ENCODE results near the gene TMEM95. TPM values are rescaled to one million over a fixed set of nuclear protein-coding genes. Genes with fewer than 3 reads are reported as not detected.

Gene TMEM95
- total and polyA plus RNA-seq, 10 of the 15 experiments (the other 5 are each of a cell fraction or from before 2014, with no cell fraction given): 0.05 to 0.28 TPM; not detected in 8

- intact Hi-C loops (cut with micrococcal nuclease; ENCODE audit: unreplicated experiment) (no loop called here), in situ Hi-C loops (cut with MboI) (no loop called here)
- BruUV-seq (replicated peaks): no TSS peak
- Histone ChIP-seq H3K79me2 (ENCODE audit: control insufficient read depth, insufficient read depth, low read length) (peaks cover 30% of the 10 kb centered on the region), H3K27me3 (replicated peaks in 1 of 2; ENCODE audit: control insufficient read depth in 2 of 2, insufficient read depth in 2 of 2, low read length in 1 of 2) (no peaks in the 10 kb centered on the region), H2AFZ (ENCODE audit: control insufficient read depth, low read depth, low read length) (no peak overlapping the region), H3K9me3 (replicated peaks; ENCODE audit: control insufficient read depth, insufficient read depth, low read length) (no peaks in the 10 kb centered on the region), H3K27ac (ENCODE audit: control insufficient read depth, insufficient read depth) (no peak overlapping the region), H3K9ac (ENCODE audit: control insufficient read depth, insufficient read depth, low read length) (no peak overlapping the region), H3K4me1 (ENCODE audit: control insufficient read depth, insufficient read depth, low read length) (peaks cover 13% of the 10 kb centered on the region), H3K36me3 (ENCODE audit: control insufficient read depth in 2 of 2, insufficient read depth in 2 of 2, low read length in 1 of 2) (peaks cover 14 to 42% of the 10 kb centered on the region in 2 experiments), H4K20me1 (ENCODE audit: control insufficient read depth, insufficient read depth) (no peaks in the 10 kb centered on the region), H3K4me3 (no peak overlapping the region), H3K4me2 (ENCODE audit: control insufficient read depth, insufficient read depth) (no peak overlapping the region)
- SMC1A ChIA-PET (ENCODE audit: uncharacterized antibody, unreplicated experiment): interaction anchor here (4.5 kb wide), 1 partner anchor 11 kb away, joined by 18 read pairs; the partner anchor contains the start of gene NEURL4
- no peak for DNase-seq (ENCODE audit: low read depth, low spot score)
- WGBS (ENCODE audit: insufficient coverage, insufficient replicate concordance, low lambda C conversion rate, missing lambda C conversion rate): 94% methylated on average over 2 of the region's 2 CpGs
- TF ChIP-seq REST (IDR thresholded peaks at IDR 0.05; ENCODE audit: low read depth, low read length): no peak
- no peak for TF ChIP-seq IRF3 (IDR thresholded peaks at IDR 0.05)
- TF ChIP-seq ZBED1 (IDR thresholded peaks at IDR 0.05; ENCODE audit: borderline replicate concordance): no peak
- no peak for TF ChIP-seq GATAD2B (conservative IDR thresholded peaks at IDR 0.05; ENCODE audit: low read depth)
- TF ChIP-seq ELK1 (IDR thresholded peaks at IDR 0.05; ENCODE audit: low read depth, low read length): no peak
- no peak for TF ChIP-seq RCOR1 (conservative IDR thresholded peaks at IDR 0.05; ENCODE audit: low read depth, low read length)
- no peak for TF ChIP-seq BMI1 (IDR thresholded peaks at IDR 0.05; ENCODE audit: borderline replicate concordance)
- TF ChIP-seq STAT3 (IDR thresholded peaks at IDR 0.05; ENCODE audit: low read depth, low read length): no peak
- no peak for TF ChIP-seq CBX5 (IDR thresholded peaks at IDR 0.05; ENCODE audit: low read depth)
- no peak for TF ChIP-seq SP1 (IDR thresholded peaks at IDR 0.05; ENCODE audit: low read depth, low read length)
- TF ChIP-seq IRF4 (IDR thresholded peaks at IDR 0.05; ENCODE audit: low read depth, low read length): no peak
- no peak for TF ChIP-seq CEBPB (IDR thresholded peaks at IDR 0.05; ENCODE audit: borderline replicate concordance in 1 of 2, low read depth in 2 of 2, low read length in 2 of 2)
- no peak for TF ChIP-seq CHD2 (IDR thresholded peaks at IDR 0.05; ENCODE audit: borderline replicate concordance, low read depth, low read length)
- TF ChIP-seq RUNX3 (IDR thresholded peaks at IDR 0.05; ENCODE audit: low read length): no peak
- TF ChIP-seq E2F4 (IDR thresholded peaks at IDR 0.05; ENCODE audit: low read depth, low read length): no peak
- no peak for TF ChIP-seq BHLHE40 (IDR thresholded peaks at IDR 0.05; ENCODE audit: borderline replicate concordance in 1 of 2, low read depth in 2 of 2, low read length in 1 of 2)
- no peak for TF ChIP-seq FOS (IDR thresholded peaks at IDR 0.05; ENCODE audit: borderline replicate concordance, extremely low read depth, insufficient read length)
- FAIRE-seq: no peak
- POLR2A ChIA-PET: interaction anchor here (1.2 to 1.3 kb wide), 2 partner anchors 8 to 11 kb away, joined by 3 read pairs; no protein-coding TSS in a partner anchor
- no peak for ATAC-seq
- RAD21 ChIA-PET (ENCODE audit: unreplicated experiment): no interaction called here
- CTCF ChIA-PET: interaction anchor here (1.7 kb wide), 1 partner anchor 12 kb away, joined by 4 read pairs; the partner anchor contains the start of gene KCTD11
Observed at GRCh38 chr17:7340179-7340578, 14.8 kb upstream of the TMEM95 start.

All from GM12878 (cell line).